HK-2 (cell line): ENCODE data around the gene GJB5.

Experiments
- DNase-seq: peaks from one replicate; pipeline ENCODE4 v3.0.0-alpha.2; 2018; ENCODE audit not compliant: unreplicated experiment

Gene GJB5

DNA sequence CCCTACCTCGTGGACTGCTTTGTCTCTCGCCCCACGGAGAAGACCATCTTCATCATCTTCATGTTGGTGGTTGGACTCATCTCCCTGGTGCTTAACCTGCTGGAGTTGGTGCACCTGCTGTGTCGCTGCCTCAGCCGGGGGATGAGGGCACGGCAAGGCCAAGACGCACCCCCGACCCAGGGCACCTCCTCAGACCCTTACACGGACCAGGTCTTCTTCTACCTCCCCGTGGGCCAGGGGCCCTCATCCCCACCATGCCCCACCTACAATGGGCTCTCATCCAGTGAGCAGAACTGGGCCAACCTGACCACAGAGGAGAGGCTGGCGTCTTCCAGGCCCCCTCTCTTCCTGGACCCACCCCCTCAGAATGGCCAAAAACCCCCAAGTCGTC lies 39.9 kb downstream of the GJB5 start:
- no peak for DNase-seq

DNA sequence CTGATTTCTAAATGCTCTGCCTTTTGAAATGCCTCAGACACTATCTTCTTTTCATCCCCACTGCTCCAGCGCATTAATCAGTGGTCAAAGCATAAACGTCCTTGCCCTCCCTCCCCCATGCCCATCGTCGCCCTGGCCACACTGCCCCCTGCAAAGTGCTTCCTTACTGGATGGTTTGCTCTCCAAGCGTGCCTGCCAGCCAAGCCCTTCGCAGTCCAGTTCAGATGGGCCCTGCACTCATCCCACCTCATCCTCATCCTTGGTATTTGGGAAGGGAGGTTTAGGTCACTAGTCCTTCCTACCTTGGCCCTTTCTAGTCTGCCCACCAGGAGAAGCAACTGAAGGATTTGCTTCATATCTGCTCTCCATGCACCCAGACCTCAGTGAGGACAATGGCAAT lies 41.1 kb downstream of the GJB5 start:
- no peak for DNase-seq

DNA sequence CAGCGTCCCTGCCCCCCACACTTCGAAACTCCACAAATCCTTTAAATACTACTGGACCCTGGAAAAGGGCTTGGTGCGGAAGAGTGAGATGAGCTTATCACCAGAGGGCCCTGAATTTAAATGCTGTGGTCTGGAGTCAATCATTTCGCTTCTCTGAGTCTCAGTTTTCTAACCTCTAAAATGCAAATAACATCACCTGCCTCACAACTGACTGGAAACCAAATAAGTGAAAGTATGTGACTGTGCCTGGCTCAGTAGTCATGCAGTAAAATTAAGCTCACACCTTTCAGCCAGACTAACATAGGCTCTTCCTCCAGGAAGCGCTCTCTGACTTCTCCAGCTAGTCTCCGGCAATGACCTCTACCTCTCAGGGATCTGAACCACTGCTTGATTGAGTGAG lies 42.1 kb downstream of the GJB5 start:
- DNase-seq = no peak

DNA sequence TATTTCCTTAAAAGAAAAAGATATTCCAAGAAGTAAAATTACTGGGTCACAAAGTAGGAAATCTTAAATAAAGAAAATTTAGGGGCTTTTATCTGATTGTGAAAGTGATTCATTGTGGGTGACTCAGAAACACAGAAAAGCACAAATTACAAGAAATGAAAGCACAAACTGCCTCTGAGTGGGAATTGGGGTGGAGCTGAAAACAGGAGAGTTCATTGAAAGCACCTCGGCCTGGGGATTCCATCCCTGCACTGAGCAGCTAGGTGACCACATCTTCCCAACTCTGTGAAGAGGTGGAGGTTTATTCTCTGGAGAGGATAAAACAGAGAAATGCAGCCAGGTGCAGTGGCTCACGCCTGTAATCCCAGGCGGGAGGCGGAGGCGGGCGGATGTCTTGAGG lies 45.4 kb downstream of the GJB5 start:
- DNase-seq = no peak

DNA sequence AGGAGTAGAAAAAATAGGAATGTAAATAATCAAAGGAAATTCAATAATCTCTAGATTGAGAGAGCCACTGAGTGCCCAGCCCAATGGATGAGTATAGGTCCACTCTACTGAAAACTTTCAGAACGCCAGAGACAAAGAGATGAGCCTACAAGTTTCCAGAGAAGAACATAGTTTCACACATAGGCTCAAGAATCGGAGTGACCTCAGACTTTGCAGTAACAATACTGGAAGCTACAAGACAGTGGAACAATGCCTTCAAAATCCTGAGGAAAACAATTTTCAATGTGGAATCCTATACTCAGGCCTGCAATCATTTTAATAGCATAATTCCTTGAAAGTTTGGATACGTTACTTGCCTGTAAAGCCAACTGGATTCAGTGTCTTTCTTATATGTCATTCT lies 48.9 kb downstream of the GJB5 start:
- no peak for DNase-seq

DNA sequence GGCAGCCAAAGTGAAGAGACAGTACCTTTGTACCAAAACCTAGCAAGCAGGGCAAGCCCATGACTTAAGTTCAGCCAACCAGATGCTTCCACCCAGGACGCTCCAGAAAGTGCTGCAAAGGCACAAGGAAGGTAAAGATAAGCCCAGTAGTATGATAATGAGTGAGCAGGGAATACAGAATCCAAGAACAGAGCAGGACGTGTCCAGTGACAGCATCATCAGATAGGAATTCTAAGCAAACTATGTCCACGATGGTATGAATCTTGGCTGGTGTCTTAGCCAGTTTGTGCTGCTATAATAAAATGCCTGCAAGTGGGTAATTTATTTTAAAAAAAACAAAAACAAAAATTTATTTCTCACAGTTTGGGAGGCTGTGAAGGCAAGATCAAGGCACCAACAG lies 51.5 kb downstream of the GJB5 start:
- DNase-seq = no peak
